HepG2 (cell line): ENCODE results near the gene TSSK3. TPM values are rescaled to one million over a fixed set of nuclear protein-coding genes. Genes with fewer than 3 reads are reported as not detected.

Source experiments
- ATF1 ChIP-seq: IDR thresholded peaks from 2 replicates; pipeline ENCODE4 v1.6.1; 2016; ENCODE audit warnings: mild to moderate bottlenecking, control low read depth
- ATF7-NPFF ChIP-seq: sonication (generic); formaldehyde crosslinking; IDR thresholded peaks from 2 replicates; pipeline ENCODE4 v1.8.1; 2023; ENCODE audit warnings: mild to moderate bottlenecking, low read depth, missing genetic modification reagents, moderate library complexity
- EZH2 ChIP-seq: conservative IDR thresholded peaks from 2 replicates; pipeline ENCODE4 v1.6.1; 2012; ENCODE audit warnings: mild to moderate bottlenecking, low read depth, low read length, moderate library complexity
- HNF4G ChIP-seq, 2 experiments: sonication (generic) in 1 of 2; formaldehyde crosslinking in 1 of 2; IDR thresholded peaks; 2 replicates each; pipeline versions ENCODE4 v1.4.0 to v1.6.1; 2011 to 2020; ENCODE audit warnings: borderline replicate concordance in 2 of 2, low read depth in 2 of 2, mild to moderate bottlenecking in 2 of 2, low read length in 1 of 2, missing genetic modification reagents in 1 of 2, moderate library complexity in 1 of 2
- MBD4 ChIP-seq: IDR thresholded peaks from 2 replicates; pipeline ENCODE4 v1.6.1; 2012; ENCODE audit warnings: low read length, inconsistent platforms, borderline replicate concordance
- MXI1 ChIP-seq: IDR thresholded peaks from 3 replicates; pipeline ENCODE4 v1.6.1; 2012; ENCODE audit warnings: low read depth, low read length, inconsistent platforms, borderline replicate concordance
- PAF1 ChIP-seq: IDR thresholded peaks from 2 replicates; pipeline ENCODE4 v1.6.1; 2016; ENCODE audit warnings: missing genetic modification reagents, missing compliant biosample characterization
- PCBP2 ChIP-seq: fragments of 200-400 bp; formaldehyde crosslinking; optimal IDR thresholded peaks from 2 replicates; pipeline ENCODE3; 2018; ENCODE audit warnings: low read length, low read depth; ENCODE audit not compliant: poor library complexity, severe bottlenecking
- PRMT3 ChIP-seq: sonication (generic); formaldehyde crosslinking; IDR thresholded peaks from 2 replicates; pipeline ENCODE4 v1.8.1; 2022; ENCODE audit warnings: low read depth, mild to moderate bottlenecking, moderate library complexity, missing genetic modification reagents, borderline replicate concordance
- SRY ChIP-seq: sonication (generic); formaldehyde crosslinking; IDR thresholded peaks from 2 replicates; pipeline ENCODE4 v1.8.0; 2022; ENCODE audit warnings: mild to moderate bottlenecking, missing genetic modification reagents
- STAG1 ChIP-seq: sonication (generic); formaldehyde crosslinking; IDR thresholded peaks from 2 replicates; pipeline ENCODE4 v1.4.0; 2020; ENCODE audit warnings: missing genetic modification reagents
- TAF15 ChIP-seq: fragments of 200-400 bp; formaldehyde crosslinking; IDR thresholded peaks from one replicate; pipeline ENCODE4 v1.6.1; 2018; ENCODE audit warnings: mild to moderate bottlenecking, low read depth, low read length; ENCODE audit not compliant: poor library complexity, severe bottlenecking
- ZFYVE20 ChIP-seq: sonication (generic); formaldehyde crosslinking; IDR thresholded peaks from 2 replicates; pipeline ENCODE4 v1.8.0; 2023; ENCODE audit warnings: low read depth, mild to moderate bottlenecking, moderate library complexity, missing genetic modification reagents, borderline replicate concordance
- ZNF124 ChIP-seq: sonication (generic); formaldehyde crosslinking; IDR thresholded peaks from 2 replicates; pipeline ENCODE4 v1.4.0; 2020; ENCODE audit warnings: missing genetic modification reagents
- ZNF143 ChIP-seq: sonication (generic); formaldehyde crosslinking; IDR thresholded peaks from 2 replicates; pipeline ENCODE4 v1.4.0; 2020; ENCODE audit warnings: missing genetic modification reagents
- ZNF3 ChIP-seq: IDR thresholded peaks from 2 replicates; pipeline ENCODE4 v1.7.0; 2017; ENCODE audit warnings: inconsistent platforms
- ZNF326 ChIP-seq: sonication (generic); formaldehyde crosslinking; IDR thresholded peaks from 2 replicates; pipeline ENCODE4 v1.4.0; 2020; ENCODE audit warnings: missing genetic modification reagents, borderline replicate concordance
- ZNF577 ChIP-seq: sonication (generic); formaldehyde crosslinking; IDR thresholded peaks from 2 replicates; pipeline ENCODE4 v1.4.0; 2020; ENCODE audit warnings: mild to moderate bottlenecking, low read depth, missing genetic modification reagents, borderline replicate concordance
- ZSCAN20 ChIP-seq: sonication (generic); formaldehyde crosslinking; IDR thresholded peaks from 2 replicates; pipeline ENCODE4 v1.4.0; 2020; ENCODE audit warnings: missing genetic modification reagents, mild to moderate bottlenecking, borderline replicate concordance
- polyA plus RNA-seq, 8 experiments: library from polyadenylated mRNA; depleted of rRNA in 3 of 8; stranded (reverse) in 7 of 8; unstranded in 1 of 8; fragments of >200 nt; fragmentation: Illumina TruSeq in 4 of 8; extraction: Trizol in 4 of 8; gene quantifications; 2 replicates each; pipeline versions ENCODE4 v1.2.1 to v1.2.3, GENCODE V29; 2011 to 2016; ENCODE audit warnings: low read depth in 4 of 8, missing spikeins in 1 of 8, mixed read lengths in 1 of 8; ENCODE audit not compliant: insufficient read depth in 1 of 8
- total RNA-seq, 5 experiments: library from RNA; depleted of rRNA; stranded (reverse); fragments of >200 nt; fragmentation: Illumina TruSeq; extraction: Trizol; gene quantifications; 2 replicates each; pipeline ENCODE4 v1.2.3, GENCODE V29; 2016; ENCODE audit warnings: low read depth in 1 of 5
- TF ChIP-seq, protein P1 (sequence below): sonication (generic); formaldehyde crosslinking; IDR thresholded peaks from 2 replicates; pipeline ENCODE4 v1.4.0; 2020; ENCODE audit warnings: low read depth, mild to moderate bottlenecking, missing genetic modification reagents
- TF ChIP-seq, protein P2 (sequence below): sonication (generic); formaldehyde crosslinking; IDR thresholded peaks from 2 replicates; pipeline ENCODE4 v1.9.0; 2022; ENCODE audit warnings: low read depth, missing genetic modification reagents
- TF ChIP-seq, protein P3 (sequence below): sonication (generic); formaldehyde crosslinking; IDR thresholded peaks from 2 replicates; pipeline ENCODE4 v1.4.0; 2020; ENCODE audit warnings: missing genetic modification reagents, borderline replicate concordance

The TSSK3 gene
- total and polyA plus RNA-seq, 2 of the 13 experiments (the other 11 are each of a cell fraction or from before 2014, with no cell fraction given) = 1.0 to 1.1 TPM

- TF ChIP-seq, protein P1, sequence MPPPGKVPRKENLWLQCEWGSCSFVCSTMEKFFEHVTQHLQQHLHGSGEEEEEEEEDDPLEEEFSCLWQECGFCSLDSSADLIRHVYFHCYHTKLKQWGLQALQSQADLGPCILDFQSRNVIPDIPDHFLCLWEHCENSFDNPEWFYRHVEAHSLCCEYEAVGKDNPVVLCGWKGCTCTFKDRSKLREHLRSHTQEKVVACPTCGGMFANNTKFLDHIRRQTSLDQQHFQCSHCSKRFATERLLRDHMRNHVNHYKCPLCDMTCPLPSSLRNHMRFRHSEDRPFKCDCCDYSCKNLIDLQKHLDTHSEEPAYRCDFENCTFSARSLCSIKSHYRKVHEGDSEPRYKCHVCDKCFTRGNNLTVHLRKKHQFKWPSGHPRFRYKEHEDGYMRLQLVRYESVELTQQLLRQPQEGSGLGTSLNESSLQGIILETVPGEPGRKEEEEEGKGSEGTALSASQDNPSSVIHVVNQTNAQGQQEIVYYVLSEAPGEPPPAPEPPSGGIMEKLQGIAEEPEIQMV (CRISPR knock-in tag) = peak; percentile 77; the same call in 1 of the 2 replicates
- TF ChIP-seq, protein P2, sequence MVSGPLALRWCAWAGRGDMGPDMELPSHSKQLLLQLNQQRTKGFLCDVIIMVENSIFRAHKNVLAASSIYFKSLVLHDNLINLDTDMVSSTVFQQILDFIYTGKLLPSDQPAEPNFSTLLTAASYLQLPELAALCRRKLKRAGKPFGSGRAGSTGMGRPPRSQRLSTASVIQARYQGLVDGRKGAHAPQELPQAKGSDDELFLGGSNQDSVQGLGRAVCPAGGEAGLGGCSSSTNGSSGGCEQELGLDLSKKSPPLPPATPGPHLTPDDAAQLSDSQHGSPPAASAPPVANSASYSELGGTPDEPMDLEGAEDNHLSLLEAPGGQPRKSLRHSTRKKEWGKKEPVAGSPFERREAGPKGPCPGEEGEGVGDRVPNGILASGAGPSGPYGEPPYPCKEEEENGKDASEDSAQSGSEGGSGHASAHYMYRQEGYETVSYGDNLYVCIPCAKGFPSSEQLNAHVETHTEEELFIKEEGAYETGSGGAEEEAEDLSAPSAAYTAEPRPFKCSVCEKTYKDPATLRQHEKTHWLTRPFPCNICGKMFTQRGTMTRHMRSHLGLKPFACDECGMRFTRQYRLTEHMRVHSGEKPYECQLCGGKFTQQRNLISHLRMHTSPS (CRISPR knock-in tag) = no peak; the same call in 1 of the 2 replicates
- TF ChIP-seq MXI1 (peak; percentile 29; the same call in 1 of the 3 replicates), STAG1 (CRISPR knock-in tag) (no peak), ZSCAN20 (CRISPR knock-in tag) (no peak), ZNF577 (CRISPR knock-in tag) (no peak), ZNF3 (CRISPR knock-in tag) (no peak), EZH2 (no peak), PAF1 (CRISPR knock-in tag) (no peak), MBD4 (no peak), HNF4G (IDR thresholded peaks at IDR 0.05; ENCODE audit: borderline replicate concordance, low read depth, low read length) (no peak), HNF4G (CRISPR knock-in tag; IDR thresholded peaks at IDR 0.05; ENCODE audit: borderline replicate concordance, low read depth) (0 out of 2 replicates have a peak, but pooled peaks have one; percentile 21), SRY (CRISPR knock-in tag) (no peak), ZNF124 (CRISPR knock-in tag) (no peak; the same call in 1 of the 2 replicates), ZNF326 (CRISPR knock-in tag) (no peak), TAF15 (no peak), PCBP2 (no peak), ATF1 (CRISPR knock-in tag) (peak; percentile 71), ZNF143 (CRISPR knock-in tag) (no peak), PRMT3 (CRISPR knock-in tag) (no peak), ZFYVE20 (CRISPR knock-in tag) (no peak), ATF7-NPFF (CRISPR knock-in tag) (peak; percentile 35; the same call in 1 of the 2 replicates)
- TF ChIP-seq, protein P3, sequence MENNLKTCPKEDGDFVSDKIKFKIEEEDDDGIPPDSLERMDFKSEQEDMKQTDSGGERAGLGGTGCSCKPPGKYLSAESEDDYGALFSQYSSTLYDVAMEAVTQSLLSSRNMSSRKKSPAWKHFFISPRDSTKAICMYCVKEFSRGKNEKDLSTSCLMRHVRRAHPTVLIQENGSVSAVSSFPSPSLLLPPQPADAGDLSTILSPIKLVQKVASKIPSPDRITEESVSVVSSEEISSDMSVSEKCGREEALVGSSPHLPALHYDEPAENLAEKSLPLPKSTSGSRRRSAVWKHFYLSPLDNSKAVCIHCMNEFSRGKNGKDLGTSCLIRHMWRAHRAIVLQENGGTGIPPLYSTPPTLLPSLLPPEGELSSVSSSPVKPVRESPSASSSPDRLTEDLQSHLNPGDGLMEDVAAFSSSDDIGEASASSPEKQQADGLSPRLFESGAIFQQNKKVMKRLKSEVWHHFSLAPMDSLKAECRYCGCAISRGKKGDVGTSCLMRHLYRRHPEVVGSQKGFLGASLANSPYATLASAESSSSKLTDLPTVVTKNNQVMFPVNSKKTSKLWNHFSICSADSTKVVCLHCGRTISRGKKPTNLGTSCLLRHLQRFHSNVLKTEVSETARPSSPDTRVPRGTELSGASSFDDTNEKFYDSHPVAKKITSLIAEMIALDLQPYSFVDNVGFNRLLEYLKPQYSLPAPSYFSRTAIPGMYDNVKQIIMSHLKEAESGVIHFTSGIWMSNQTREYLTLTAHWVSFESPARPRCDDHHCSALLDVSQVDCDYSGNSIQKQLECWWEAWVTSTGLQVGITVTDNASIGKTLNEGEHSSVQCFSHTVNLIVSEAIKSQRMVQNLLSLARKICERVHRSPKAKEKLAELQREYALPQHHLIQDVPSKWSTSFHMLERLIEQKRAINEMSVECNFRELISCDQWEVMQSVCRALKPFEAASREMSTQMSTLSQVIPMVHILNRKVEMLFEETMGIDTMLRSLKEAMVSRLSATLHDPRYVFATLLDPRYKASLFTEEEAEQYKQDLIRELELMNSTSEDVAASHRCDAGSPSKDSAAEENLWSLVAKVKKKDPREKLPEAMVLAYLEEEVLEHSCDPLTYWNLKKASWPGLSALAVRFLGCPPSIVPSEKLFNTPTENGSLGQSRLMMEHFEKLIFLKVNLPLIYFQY (CRISPR knock-in tag) = peak; percentile 63; the same call in 1 of the 2 replicates
Measured at GRCh38 chr1:32394141-32394889, 32.0 kb downstream of the TSSK3 start, which contains the start of gene BSDC1 (continued).
